Eye (tissue), 1 donor: ENCODE results near the gene MISP.

Source experiments
- DNase-seq: peaks from one replicate; pipeline ENCODE4 v3.0.0-alpha.2; 2015

The MISP gene

DNA sequence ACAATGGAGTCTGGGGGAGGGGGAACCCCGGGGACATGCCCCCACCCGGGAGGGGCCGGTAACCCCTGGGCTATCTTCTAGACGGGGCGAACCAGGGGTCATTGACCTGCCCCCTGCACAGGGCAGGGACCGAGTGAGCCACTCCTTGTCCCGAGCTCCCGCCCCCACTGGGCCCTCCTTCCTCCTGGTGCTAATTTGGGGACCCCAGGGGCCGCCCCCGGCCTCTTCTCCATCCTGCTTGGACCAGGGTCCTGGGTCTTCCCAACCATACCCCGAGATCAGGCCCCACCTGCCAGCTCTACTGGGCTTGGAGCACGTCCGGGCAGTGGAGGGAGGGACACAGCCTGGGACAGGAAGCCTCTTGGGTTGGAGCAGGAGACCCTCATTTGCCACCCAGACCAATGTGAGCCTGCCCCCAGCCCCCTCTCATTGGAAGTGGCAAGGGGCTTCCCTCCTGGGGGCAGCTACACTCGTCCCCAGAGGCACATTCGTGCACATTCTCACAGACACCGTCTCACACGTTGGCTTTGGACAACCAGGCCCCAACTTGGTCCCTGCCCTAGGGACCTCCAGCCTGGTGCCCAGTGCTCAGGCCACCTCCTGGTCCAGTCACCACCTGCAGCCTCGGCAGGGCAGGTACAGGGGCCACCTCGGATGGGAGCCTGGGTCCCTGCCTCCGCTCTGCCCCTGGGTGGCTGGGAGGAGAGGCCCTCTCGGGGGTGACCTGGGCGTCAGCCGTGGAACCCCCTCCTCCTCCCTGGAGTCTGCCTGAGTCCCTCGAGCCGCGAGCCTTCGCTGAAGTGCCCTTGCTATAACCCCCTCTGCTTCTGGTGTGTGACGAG lies 3.3 kb upstream of the MISP start:
- DNase-seq, result no peak

DNA sequence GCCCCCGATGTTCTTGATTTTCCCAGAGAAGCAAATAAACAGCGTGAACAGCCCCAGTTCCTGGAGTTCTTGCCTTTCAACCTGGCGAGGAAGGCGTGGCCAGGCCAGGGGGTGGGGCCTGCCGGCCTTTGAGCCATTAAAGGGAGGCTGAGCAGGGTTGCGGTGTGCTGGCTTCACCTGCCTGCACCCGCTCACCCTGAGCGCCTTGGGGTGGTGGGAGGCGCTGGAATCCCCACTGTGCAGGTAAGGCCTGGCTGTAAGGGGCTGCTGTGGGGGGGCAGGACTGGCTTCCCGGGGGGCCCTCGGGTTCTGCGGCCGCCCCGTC lies 2.7 kb upstream of the MISP start:
- no peak for DNase-seq

DNA sequence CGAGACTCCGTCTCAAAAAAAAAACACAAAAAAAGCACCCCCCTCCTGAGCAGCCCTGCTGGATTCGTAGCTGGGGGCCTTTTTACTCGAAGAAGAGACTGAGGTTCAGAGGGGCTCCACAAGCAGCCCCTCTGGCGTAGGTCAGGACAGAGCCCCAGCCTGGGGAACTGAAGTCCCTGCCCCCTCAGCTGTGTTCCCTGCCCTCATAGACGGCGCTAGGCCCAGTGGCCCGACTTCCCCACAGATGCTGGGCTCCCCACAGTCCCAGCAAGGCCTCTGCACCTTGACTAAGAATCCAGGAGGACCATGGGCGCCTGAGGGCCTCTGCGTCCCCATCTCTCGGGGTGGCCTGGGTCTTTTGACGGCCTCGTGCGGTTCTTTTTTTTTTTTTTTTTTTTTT lies 1.1 kb upstream of the MISP start:
- no peak for DNase-seq

DNA sequence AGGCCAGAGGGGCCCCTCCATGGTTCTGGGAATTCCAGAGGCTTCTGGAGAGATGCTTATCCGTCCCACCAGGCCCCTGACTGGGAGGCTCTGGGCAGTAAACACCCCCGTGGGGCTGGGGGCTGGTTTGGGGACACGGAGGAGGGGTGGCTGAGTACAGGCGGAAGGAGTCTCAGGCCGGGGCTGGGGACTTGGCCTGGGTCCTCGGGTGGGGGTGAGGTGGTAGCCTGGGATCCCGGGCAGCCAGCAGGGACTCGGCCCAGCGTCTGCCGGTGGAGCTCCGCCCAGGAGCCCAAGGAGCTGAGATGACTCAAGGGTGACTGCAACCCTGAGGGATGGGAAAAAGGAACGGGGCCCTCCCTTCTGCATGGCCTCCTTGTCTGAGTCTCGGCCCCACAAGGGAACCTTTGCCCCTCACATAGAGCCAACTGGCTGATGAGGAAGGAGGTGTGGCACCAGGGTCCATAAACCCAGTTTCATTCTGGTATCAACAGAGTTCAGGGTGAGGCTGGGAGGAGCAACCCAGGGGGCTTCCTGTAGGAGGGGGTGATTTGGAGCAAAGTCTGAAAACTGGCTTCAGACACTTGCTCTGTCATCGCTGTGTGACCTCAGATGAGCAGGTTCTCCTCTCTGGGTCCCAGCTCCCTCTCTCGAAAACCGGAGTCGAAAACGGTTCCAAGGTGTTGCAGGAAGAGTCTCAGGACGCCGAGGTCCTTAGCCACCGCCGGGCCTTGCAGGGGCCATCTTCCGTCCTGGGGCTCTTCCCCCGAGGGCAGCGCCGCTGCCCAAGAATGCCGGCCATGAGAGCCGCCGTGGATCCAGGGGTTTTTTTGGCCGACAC lies 809 bp downstream of the MISP start:
- no peak for DNase-seq

DNA sequence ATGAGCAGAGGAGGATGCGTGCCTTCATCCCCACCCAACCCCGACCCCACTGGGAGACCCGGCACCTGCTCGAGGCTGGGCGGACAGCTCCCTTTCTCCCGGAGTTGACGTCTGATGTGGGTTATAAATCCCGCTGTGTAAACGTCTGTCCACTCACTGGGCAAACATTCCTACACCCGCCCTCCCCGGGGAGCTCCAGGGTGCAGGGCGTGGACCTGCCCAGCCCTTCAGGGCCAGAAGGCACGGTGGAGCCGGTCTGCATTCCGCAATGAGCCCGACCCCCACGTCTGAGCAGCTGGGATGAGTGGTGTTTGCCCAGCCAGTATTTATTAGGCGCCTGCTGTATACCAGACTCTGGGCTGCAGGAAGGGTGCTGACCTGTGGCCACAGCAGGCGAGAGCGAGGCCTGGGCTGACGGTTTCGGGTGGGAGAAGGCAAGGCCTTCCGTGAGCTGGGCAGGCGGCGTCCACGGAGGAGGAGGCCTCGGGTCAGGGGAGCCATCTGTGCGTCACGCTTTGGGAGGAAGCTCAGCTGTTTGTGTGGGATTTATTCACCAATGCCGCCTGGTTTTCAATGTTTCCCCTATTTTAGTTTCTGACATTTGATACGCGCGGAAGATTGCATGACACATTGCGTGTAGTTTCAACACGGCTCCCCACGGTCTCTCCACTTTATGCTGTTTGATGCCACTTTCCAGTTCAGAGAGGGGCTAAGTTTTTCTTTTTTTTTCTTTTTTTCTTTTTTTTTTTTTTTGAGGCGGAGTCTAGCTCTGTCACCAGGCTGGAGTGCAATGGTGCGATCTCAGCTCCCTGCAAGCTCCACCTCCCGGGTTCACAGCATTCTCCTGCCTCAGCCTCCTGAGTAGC lies 2.0 kb downstream of the MISP start:
- DNase-seq, result peak; percentile 69

DNA sequence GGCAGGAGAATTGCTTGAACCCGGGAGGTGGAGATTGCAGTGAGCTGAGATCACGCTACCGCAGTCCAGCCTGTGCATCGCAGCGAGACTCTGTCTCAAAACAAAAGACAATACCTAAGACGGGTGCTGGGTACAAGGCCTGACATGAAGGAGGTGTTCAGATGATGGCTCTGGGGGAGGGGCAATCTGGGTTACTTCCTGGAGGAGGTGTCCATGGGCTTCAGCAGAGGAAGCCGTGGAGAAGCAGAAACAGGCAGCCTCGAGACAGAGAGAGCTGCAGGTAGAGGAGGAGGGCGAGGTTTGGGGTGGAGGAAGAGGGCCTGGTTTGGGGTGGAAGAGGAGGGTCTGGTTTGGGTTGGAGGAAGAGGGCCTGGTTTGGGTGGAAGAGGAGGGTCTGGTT lies 3.6 kb downstream of the MISP start:
- DNase-seq, result no peak

DNA sequence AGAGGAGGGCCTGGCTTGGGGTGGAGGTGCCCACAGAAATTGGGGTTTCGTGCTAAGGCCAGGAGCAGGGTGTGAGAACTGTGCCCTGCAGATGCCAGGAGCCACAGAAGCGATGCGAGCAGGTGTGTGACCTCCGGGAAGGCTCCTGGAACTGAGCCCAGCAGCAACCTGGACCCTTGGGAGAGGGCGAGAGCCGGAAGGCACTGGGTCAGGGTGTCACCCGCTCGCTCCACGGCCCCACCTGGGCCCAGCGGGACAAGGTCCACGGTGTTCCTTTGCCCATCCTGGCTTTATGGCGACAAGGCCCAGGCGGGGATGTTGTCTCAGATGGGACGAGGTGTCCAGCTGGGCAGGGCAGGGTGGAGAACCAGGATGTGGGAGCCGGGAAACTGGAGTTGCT lies 4.2 kb downstream of the MISP start:
- DNase-seq, result no peak

DNA sequence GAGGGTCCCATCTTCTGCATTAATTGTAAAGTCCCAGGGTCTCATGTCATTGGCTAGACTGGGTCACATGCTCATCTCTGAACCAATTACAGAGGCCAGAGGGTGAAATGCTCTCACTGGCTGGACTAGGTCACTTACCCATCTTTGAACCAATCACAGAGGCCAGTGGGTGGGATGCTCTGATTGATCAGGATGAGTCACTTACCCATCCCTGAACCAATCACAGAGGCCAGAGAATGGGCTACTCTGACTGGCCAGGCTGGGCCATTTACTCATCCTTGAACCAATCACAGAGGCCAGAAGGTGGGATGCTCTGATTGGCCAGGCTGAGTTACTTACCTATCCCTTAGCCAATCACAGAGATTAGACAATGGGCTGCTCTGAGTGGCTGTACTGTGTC lies 5.3 kb downstream of the MISP start:
- no peak for DNase-seq

DNA sequence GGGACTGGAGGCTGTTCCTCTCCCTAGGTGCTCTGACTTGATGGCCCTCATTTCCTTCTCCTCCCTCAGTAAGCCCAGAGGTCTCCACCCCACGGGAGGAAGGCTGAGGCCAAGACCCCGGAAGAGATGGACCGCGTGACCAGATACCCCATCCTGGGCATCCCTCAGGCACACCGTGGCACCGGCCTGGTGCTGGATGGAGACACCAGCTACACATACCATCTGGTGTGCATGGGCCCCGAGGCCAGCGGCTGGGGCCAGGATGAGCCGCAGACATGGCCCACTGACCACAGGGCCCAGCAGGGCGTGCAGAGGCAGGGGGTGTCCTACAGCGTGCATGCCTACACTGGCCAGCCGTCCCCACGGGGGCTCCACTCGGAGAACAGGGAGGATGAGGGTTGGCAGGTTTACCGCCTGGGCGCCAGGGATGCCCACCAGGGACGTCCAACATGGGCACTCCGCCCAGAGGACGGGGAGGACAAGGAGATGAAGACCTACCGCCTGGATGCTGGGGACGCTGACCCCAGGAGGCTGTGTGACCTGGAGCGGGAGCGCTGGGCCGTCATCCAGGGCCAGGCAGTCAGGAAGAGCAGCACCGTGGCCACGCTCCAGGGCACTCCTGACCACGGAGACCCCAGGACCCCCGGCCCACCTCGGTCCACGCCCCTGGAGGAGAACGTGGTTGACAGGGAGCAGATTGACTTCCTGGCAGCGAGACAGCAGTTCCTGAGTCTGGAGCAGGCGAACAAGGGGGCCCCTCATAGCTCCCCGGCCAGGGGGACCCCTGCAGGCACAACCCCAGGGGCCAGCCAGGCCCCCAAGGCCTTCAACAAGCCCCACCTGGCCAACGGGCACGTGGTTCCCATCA lies 6.1 kb downstream of the MISP start:
- DNase-seq, result no peak

DNA sequence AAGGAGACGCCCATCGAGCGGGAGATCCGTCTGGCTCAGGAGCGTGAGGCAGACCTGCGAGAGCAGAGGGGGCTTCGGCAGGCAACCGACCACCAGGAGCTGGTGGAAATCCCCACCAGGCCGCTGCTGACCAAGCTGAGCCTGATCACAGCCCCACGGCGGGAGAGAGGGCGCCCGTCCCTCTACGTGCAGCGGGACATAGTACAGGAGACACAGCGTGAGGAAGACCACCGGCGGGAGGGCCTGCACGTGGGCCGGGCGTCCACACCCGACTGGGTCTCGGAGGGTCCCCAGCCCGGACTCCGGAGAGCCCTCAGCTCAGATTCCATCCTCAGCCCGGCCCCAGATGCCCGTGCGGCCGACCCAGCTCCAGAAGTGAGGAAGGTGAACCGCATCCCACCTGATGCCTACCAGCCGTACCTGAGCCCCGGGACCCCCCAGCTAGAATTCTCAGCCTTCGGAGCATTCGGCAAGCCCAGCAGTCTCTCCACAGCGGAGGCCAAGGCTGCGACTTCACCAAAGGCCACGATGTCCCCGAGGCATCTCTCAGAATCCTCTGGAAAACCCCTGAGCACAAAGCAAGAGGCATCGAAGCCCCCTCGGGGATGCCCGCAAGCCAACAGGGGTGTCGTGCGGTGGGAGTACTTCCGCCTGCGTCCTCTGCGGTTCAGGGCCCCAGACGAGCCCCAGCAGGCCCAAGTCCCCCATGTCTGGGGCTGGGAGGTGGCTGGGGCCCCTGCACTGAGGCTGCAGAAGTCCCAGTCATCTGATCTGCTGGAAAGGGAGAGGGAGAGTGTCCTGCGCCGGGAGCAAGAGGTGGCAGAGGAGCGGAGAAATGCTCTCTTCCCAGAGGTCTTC lies 7.1 kb downstream of the MISP start:
- no peak for DNase-seq

DNA sequence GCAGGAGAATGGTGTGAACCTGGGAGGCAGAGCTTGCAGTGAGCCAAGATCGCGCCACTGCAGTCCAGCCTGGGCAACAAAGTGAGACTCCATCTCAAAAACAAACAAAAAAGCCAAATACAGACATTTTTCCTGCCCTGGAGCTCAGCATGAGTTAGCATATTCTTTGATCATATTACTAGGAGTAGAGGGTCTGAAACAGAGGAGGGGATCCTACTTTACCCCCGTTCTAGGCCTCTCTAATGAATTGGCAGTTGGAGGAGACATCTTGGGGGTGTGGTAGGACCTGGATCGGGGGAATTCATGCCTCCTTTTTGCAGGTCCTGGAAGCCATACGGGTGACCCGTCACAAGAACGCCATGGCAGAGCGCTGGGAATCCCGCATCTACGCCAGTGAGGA lies 12.3 kb downstream of the MISP start:
- DNase-seq, result no peak

DNA sequence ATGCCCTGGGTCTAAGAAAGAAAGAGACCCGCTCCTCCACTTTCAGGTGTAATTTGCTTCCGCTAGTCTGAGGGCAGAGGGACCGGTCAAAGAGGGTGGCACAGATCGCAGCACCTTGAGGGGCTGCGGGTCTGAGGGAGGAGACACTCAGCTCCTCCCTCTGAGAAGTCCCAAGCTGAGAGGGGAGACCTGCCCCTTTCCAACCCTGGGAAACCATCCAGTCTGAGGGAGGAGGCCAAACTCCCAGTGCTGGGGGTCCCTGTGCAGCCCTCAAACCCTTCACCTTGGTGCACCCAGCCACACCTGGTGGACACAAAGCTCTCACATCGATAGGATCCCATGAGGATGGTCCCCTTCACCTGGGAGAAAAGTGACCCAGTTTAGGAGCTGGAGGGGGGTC lies 13.0 kb downstream of the MISP start:
- no peak for DNase-seq

DNA sequence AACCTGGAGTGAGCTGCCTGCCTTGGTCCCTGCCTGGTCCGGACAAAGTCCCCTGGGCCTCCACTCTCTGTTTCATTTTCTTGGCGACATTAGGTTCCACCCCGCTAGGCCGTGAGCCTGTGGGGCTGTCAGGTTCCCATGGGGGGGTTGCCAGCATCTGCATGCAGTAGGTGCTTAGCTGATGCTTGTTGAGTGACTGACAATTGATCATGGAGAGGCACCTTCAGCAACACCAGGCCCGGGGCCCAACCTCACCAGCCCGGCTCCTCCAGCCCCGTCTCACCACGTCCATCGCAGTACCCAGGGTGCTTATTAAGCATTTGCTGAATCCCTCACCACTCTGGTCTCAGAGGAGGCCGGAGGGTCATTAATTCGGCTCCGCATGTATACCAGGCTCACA lies 13.4 kb downstream of the MISP start:
- no peak for DNase-seq

DNA sequence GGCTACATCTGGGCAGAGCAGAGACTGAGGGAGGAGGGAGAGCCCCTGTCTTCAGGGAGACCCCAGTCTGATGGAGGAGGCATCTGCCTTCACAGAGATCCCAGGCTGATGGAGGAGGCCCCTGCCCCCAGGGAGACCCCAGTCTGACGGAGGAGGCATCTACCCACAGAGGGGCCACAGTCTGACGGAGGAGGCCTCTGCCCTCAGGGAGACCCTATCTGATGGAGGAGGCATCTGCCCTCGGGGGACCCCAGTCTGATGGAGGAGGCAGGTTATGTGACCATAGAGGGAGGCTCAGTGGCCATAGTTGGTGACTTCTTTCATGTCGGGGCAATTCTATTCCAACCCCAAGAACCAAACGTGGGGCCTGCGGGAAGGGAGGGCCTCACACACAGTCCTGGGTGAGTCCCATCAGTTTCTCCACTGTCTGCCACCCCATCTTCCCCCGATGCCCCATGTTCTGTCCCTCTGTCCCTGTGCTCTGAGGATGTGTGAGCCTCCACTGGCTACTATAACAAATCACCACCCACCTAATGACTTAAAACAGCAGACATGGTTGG lies 14.3 kb downstream of the MISP start:
- DNase-seq, result no peak

DNA sequence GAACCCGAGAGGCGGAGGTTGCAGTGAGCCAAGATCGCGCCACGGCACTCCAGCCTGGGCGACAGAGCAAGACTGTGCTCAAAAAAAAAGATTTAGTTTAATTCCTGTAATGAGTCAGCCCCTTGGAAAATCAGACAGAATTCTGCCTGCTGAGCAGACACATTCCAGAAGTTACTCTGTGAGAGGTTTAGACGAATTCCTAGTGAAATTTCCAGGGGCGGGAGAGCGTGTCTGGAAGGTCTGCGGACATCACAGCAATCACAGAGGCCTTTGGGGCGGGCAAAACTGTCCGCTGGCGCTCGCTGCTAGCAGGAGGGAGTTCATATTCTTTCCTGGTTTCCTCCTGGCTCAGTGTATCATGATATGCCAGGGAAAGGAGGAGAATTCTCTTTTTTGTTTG lies 17.5 kb downstream of the MISP start:
- peak; percentile 62 for DNase-seq

DNA sequence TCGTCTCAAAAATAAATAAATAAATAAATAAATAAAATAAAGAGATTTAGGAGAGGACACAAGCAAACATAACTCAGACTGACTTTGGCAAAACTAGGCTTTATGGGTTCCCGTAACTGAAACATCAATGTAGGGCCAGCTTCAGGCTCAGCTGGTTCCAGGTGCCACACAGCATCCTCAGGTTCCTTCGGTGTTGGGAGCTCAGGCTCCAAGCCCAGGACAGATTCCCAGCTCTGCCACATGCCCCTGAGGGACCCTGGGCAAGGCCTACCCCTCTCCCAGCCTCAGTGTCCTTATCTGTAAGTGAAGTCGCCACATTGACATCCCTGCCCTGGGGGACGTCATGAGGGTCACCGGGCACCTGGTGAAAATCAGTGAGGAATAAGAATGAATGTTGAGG lies 18.7 kb downstream of the MISP start:
- DNase-seq, result no peak

DNA sequence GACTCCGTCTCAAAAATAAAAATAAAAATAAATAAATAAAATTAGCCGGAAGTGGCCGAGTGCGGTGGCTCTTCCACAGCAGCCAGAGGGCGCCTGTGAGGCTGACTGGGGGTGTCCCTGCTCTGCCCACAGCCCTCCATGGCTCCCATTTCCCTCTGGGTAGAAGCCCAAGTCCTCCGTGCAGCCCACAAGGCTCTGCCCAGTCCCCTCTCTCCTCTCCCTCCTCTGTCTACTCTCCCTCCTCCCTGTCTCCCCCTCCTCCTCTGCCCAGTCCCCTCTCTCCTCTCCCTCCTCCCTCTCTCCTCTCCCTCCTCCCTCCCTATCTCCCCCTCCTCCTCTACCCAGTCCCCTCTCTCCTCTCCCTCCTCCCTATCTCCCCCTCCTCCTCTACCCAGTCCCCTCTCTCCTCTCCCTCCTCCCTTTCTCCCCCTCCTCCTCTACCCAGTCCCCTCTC lies 20.4 kb downstream of the MISP start:
- DNase-seq, result peak; percentile 52

DNA sequence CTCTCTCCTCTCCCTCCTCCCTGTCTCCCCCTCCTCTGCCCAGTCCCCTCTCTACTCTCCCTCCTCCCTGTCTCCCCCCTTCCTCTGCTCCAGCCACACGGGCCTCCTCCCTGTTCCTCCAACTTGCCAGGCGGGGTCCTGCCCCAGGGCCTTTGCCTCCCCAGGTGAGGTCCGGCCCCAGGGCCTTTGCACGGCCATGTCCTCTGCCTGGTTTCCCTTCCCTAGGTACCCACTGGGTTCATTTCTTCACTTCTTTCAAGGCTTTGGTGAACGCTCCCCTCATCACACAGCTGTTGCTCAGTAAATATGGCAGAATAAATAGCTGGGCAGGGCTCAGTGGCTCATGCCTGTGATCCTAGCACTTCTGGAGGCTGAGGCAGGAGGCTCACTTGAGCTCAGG lies 21.2 kb downstream of the MISP start:
- DNase-seq, result no peak

DNA sequence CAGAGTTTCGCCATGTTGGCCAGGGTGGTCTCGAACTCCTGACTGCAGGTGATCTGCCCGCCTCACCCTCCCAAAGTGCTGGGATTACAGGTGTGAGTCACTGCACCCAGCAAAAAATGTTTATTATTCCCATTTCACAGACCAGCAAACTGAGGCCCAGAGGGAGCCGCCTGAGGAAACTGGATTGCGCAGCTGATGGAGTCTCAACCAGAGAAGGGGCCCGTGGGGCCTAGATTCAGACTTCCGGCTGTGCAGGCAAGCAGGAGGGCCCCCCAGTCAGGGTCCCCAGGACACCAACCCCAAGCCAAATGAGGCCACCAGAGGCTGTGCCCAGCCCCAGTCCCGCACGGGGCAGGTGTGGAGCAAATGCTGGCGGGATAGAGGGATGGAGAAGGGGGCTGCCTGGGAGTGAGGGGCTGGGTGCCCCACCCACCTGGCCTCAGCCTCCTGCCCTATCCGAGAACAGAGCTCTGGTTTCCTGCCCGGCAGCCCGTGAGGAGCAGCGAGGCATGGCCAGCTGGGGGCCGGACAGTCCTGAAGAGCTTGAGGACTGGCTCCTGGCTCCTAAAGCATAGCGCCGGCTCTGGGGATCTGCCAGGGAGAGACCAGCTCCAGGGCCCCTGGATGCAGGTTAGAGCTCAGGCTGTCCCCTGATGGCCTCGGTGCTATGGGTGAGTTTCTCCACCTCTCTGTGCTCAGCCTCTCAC lies 22.0 kb downstream of the MISP start:
- DNase-seq, result no peak

DNA sequence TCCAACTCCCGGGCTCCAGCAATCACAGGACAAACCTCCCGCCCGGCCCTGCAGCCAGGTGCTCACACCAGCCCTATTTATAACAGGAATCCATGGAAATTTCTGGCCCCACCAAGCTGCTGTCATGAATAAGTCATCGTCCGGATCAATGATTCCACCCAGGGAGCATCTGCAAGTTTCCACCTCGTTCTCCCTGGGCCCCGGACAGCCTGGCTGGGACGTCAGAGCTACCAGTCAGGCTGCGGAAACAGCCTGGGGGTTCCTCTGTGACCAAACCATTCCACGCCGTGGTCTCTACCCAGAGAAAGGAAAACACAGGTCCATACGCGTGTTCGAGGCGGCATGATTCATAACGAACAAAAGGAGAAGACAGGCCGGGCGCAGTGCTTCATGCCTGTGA lies 25.6 kb downstream of the MISP start:
- peak; percentile 69 for DNase-seq
